Measurements from ENCODE around the gene FOXC2.

Gene FOXC2

DNA sequence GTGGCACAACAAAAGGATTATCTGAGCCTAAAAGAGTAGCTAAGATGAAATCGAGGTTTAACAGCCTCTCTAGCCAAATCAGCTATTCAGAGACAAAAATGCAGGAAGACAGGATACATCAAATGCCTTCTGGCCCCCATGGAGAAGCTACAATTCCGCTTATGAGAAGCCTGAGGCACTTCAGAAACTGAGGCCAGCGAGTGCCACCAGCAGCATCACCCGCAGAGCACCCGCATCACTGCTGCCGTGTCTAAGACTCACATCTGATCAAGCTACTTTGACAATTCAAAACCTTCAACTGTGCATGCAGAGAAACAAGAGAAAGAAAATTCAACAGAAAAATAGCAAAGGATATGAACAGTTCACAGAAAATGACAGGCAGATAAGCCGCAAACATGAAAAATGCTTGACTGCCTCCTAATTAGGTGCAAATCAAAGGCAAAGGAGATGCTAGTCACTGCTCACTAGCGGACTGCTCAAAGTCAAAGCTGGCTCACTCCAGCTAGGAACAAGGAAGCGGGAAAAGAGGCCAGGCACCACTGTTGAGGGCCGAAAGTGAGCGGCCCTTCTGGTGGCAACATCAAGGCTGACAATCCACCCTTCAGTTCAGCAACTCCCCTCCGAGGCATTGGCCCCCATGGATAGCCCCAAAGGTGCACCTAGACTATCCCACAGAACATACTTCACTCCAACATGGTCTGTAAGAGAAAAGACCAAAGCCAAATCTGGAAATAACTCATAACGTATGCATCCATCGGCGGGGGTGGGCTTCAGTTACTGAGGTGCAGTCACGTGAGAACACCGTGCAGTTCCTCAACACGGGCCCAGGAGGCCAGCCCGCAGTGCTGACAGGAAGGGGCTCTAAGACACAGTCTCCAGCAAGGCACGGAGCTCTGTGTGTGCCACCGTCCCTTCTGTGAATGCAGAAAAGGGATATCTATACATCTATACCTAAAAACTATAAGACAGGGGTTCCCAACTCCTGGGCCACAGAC lies 23.6 kb upstream of the FOXC2 start:
- FAIRE-seq (no peak), DNase-seq (ENCODE audit: insufficient read length, low spot score) (no peak)
- TF ChIP-seq PAX5 (IDR thresholded peaks at IDR 0.05; ENCODE audit: insufficient read depth, low read length, severe bottlenecking) (no peak), POLR2A (IDR thresholded peaks at IDR 0.05; ENCODE audit: low read depth, low read length) (no peak), SPI1 (IDR thresholded peaks at IDR 0.05; ENCODE audit: low read depth, low read length) (no peak), TAF1 (IDR thresholded peaks at IDR 0.05; ENCODE audit: low read depth, low read length) (no peak), POLR2AphosphoS5 (IDR thresholded peaks at IDR 0.05; ENCODE audit: low read depth, low read length) (no peak), POU2F2 (IDR thresholded peaks at IDR 0.05; ENCODE audit: low read depth, low read length) (no peak)

DNA sequence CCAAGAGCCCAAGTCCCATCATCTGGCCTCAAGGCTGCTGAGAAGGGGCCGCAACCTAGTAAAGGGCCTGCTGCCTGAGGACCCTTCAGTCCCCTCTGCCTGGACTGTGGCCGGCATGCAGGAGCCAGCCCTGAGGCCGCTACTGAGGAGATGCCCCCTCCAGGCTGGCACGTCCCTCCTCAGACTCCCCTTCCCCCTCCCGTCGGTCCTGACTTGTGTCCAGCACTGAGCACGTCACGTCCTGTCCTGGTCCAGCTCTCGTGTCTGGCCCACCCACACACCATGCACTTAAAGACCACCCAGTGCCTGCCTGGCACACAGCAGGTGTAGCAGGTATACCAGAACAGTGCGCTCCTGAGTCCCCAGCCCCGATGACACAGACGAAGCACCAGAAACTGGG lies 21.1 kb upstream of the FOXC2 start:
- FAIRE-seq = no peak
- TF ChIP-seq SPI1 (IDR thresholded peaks at IDR 0.05; ENCODE audit: low read depth, low read length) (no peak), POU2F2 (IDR thresholded peaks at IDR 0.05; ENCODE audit: low read depth, low read length) (no peak), PAX5 (IDR thresholded peaks at IDR 0.05; ENCODE audit: insufficient read depth, low read length, severe bottlenecking) (no peak), POLR2AphosphoS5 (IDR thresholded peaks at IDR 0.05; ENCODE audit: low read depth, low read length) (no peak), TAF1 (IDR thresholded peaks at IDR 0.05; ENCODE audit: low read depth, low read length) (no peak), POLR2A (IDR thresholded peaks at IDR 0.05; ENCODE audit: low read depth, low read length) (no peak)

DNA sequence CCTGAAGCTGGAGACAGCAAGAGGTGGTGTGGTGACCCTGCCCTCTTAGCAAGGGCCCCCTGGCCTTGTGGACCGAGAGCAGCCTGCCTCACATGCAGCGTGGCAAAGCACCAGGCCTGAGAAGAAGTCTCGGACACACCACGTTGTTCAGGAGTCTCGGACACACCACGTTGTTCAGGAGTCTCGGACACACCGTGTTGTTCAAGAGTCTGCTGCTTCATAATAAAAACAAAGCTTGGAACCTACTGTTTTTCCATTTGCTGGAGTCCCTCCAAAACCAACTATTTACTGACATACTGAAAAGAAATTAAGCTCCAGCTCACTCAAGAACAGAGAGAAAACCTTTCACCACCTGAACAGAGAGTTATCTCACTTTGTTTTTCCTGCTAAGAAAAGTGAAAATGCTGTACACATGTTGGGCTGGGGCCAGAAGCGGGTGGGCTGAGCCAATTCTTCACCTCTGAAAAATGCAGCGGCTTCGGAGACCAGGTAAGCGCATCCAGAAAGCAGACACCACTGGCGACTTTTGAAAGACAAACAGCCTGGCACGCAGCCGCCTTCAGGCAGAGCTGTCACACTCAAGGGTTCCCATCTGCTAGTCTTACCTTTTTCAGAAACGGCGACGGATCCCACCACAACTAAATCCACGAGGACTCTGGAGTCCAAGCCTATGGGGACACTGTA lies 20.5 kb upstream of the FOXC2 start:
- FAIRE-seq = no peak
- no peak for TF ChIP-seq PAX5 (IDR thresholded peaks at IDR 0.05; ENCODE audit: insufficient read depth, low read length, severe bottlenecking)
- no peak for TF ChIP-seq TAF1 (IDR thresholded peaks at IDR 0.05; ENCODE audit: low read depth, low read length)
- no peak for TF ChIP-seq SPI1 (IDR thresholded peaks at IDR 0.05; ENCODE audit: low read depth, low read length)
- no peak for TF ChIP-seq POLR2AphosphoS5 (IDR thresholded peaks at IDR 0.05; ENCODE audit: low read depth, low read length)
- TF ChIP-seq POU2F2 (IDR thresholded peaks at IDR 0.05; ENCODE audit: low read depth, low read length) = no peak
- TF ChIP-seq POLR2A (IDR thresholded peaks at IDR 0.05; ENCODE audit: low read depth, low read length) = no peak

More for the DNA sequence above, 21.1 kb upstream of the FOXC2 start:
- no peak for DNase-seq (ENCODE audit: insufficient read length, low spot score)

DNA sequence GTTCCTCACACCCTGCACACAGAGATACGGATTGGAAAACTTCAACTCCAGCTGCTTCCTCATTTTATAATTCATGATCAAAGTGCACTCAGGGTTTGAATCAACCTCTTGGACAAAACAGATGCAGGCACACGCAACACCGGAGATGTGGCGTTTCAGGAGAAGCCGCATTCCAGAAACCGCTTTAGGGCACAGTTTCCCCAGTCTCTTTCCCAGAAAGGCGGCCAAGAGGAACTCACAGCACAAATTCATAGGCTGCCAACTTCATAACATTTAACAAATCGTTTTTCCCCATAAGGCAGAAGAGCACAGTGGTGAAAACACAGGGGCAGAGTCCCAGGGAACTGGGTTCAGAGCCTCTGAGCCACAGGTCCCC lies 20.0 kb upstream of the FOXC2 start:
- TF ChIP-seq SPI1 (IDR thresholded peaks at IDR 0.05; ENCODE audit: low read depth, low read length) (no peak), POU2F2 (IDR thresholded peaks at IDR 0.05; ENCODE audit: low read depth, low read length) (no peak), POLR2AphosphoS5 (IDR thresholded peaks at IDR 0.05; ENCODE audit: low read depth, low read length) (no peak), PAX5 (IDR thresholded peaks at IDR 0.05; ENCODE audit: insufficient read depth, low read length, severe bottlenecking) (no peak), TAF1 (IDR thresholded peaks at IDR 0.05; ENCODE audit: low read depth, low read length) (no peak), POLR2A (IDR thresholded peaks at IDR 0.05; ENCODE audit: low read depth, low read length) (no peak)
- DNase-seq (ENCODE audit: insufficient read length, low spot score) (no peak), FAIRE-seq (no peak)

More for the DNA sequence above, 20.5 kb upstream of the FOXC2 start:
- no peak for DNase-seq (ENCODE audit: insufficient read length, low spot score)

DNA sequence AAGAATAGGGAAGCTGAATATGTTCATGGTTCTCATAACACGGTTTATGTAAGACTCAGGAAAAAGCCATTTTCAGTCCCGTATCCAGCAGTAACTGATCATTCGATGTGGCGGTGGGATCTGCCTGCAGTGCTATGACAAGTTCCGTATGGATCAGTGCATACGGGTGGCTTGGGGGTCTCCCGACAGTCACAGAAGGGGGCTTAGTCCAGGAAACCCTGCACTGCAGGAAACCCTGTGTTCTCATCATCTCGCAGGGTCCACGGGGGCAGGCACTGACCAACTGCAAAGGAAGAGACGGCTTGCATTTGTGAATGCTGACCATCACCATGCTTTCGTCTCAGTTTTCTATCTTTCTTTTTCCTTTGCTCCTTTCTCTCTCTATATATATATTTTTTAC lies 19.3 kb upstream of the FOXC2 start:
- TF ChIP-seq POU2F2 (IDR thresholded peaks at IDR 0.05; ENCODE audit: low read depth, low read length) = no peak
- no peak for TF ChIP-seq PAX5 (IDR thresholded peaks at IDR 0.05; ENCODE audit: insufficient read depth, low read length, severe bottlenecking)
- no peak for TF ChIP-seq POLR2AphosphoS5 (IDR thresholded peaks at IDR 0.05; ENCODE audit: low read depth, low read length)
- TF ChIP-seq POLR2A (IDR thresholded peaks at IDR 0.05; ENCODE audit: low read depth, low read length) = no peak
- TF ChIP-seq SPI1 (IDR thresholded peaks at IDR 0.05; ENCODE audit: low read depth, low read length) = no peak
- TF ChIP-seq TAF1 (IDR thresholded peaks at IDR 0.05; ENCODE audit: low read depth, low read length) = no peak

DNA sequence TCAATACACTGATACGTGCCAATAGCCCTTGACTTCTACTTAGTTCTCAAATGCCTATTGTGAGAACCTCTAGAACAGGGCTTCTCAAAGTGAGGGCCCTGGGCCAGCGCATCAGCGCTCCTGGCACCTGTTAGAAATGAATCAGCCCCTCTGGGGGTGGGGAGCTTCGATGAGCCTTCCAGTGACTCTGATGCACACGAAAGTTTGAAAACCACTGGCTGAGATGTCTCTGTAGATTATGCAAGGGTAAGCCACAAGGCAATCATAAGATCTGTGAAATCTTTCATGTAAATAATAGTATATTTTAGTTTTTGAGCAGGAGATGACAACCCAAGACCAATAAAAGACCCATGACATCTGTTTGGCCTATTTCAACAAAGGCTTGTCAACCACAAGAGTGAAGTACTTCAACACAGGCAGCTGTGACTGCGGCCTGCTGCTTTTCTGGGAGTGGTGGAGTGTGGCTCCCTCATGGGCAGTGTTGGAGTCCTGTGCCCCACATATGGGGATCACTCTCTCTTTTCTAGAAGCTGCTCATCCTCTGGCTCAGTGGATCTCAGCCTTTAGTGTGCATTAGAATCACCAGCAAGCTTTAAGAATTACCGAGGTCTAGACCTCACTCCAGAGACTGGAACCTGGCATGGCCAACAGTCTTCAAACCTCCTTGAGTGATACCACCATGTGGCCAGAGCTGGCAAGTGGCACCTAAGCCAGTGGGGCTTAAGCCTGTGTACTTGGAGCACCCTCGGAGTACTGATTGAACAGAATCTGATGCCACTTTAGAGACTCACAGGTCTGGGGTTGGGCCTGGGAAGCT lies 17.3 kb upstream of the FOXC2 start:
- DNase-seq (ENCODE audit: insufficient read length, low spot score) (no peak), FAIRE-seq (no peak)
- no peak for TF ChIP-seq POU2F2 (IDR thresholded peaks at IDR 0.05; ENCODE audit: low read depth, low read length)
- no peak for TF ChIP-seq POLR2A (IDR thresholded peaks at IDR 0.05; ENCODE audit: low read depth, low read length)
- no peak for TF ChIP-seq SPI1 (IDR thresholded peaks at IDR 0.05; ENCODE audit: low read depth, low read length)
- no peak for TF ChIP-seq POLR2AphosphoS5 (IDR thresholded peaks at IDR 0.05; ENCODE audit: low read depth, low read length)
- TF ChIP-seq PAX5 (IDR thresholded peaks at IDR 0.05; ENCODE audit: insufficient read depth, low read length, severe bottlenecking) = no peak
- no peak for TF ChIP-seq TAF1 (IDR thresholded peaks at IDR 0.05; ENCODE audit: low read depth, low read length)

More for the DNA sequence above, 19.3 kb upstream of the FOXC2 start:
- no peak for DNase-seq (ENCODE audit: insufficient read length, low spot score)
- no peak for FAIRE-seq

DNA sequence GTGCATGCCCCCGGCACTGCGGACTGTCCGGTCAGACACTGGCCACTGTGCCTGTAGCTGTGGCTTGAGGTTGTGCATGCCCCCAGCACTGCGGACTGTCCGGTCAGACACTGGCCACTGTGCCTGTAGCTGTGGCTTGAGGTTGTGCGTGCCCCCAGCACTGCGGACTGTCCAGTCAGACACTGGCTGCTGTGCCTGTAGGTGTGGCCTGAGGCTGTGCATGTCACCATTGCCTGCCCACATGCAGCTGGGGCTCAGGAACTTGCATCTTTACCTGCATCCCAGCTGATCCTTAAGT lies 16.8 kb upstream of the FOXC2 start:
- FAIRE-seq (no peak), DNase-seq (ENCODE audit: insufficient read length, low spot score) (no peak)
- TF ChIP-seq POLR2AphosphoS5 (IDR thresholded peaks at IDR 0.05; ENCODE audit: low read depth, low read length) = no peak
- no peak for TF ChIP-seq TAF1 (IDR thresholded peaks at IDR 0.05; ENCODE audit: low read depth, low read length)
- TF ChIP-seq PAX5 (IDR thresholded peaks at IDR 0.05; ENCODE audit: insufficient read depth, low read length, severe bottlenecking) = no peak
- no peak for TF ChIP-seq POLR2A (IDR thresholded peaks at IDR 0.05; ENCODE audit: low read depth, low read length)
- no peak for TF ChIP-seq POU2F2 (IDR thresholded peaks at IDR 0.05; ENCODE audit: low read depth, low read length)
- no peak for TF ChIP-seq SPI1 (IDR thresholded peaks at IDR 0.05; ENCODE audit: low read depth, low read length)

DNA sequence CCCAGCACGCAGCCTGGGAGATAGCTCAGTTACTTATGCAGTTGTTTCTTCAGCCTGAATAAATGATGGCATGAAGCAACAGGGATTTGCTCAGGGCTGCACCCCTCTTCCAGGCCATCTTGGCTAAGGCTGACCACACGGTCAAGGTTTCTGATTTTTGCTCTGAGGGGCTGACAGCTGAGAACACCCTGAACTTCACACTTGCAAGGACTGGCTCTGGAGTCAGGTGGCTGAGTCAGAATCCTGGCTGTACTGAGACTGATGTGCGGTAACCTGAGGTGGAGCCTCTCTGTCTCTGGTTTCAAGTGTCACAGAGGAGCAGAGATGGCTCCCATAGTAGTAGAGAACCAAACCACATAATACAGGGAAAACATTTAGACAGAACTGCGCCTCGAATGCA lies 16.3 kb upstream of the FOXC2 start:
- TF ChIP-seq POLR2A (IDR thresholded peaks at IDR 0.05; ENCODE audit: low read depth, low read length) (no peak), PAX5 (IDR thresholded peaks at IDR 0.05; ENCODE audit: insufficient read depth, low read length, severe bottlenecking) (no peak)
- FAIRE-seq = no peak

DNA sequence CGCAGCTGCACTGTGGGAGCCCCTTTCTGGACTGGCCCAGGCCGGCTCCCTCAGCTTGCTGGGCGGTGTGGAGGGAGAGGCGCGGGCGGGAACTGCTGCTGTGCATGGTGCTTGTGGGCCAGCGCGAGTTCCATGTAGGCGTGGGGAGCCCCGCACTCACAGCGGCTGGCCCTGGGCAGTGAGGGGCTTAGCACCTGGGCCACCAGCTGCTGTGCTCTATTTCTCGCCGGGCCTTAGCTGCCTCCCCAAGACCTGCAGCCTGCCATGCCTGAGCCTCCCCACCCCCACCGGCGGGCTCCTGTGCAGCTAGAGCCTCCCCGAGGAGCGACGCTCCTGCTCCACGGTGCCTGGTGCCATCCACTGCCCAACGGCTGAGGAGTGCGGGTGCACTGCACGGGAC lies 13.3 kb upstream of the FOXC2 start:
- TF ChIP-seq POU2F2 (IDR thresholded peaks at IDR 0.05; ENCODE audit: low read depth, low read length) = no peak
- TF ChIP-seq POLR2A (IDR thresholded peaks at IDR 0.05; ENCODE audit: low read depth, low read length) = no peak
- no peak for TF ChIP-seq TAF1 (IDR thresholded peaks at IDR 0.05; ENCODE audit: low read depth, low read length)
- FAIRE-seq (no peak), DNase-seq (ENCODE audit: insufficient read length, low spot score) (no peak)

More for the DNA sequence above, 16.3 kb upstream of the FOXC2 start:
- no peak for DNase-seq (ENCODE audit: insufficient read length, low spot score)
